GM12865 (cell line): ENCODE data around the gene CYLD.

Experiments
- DNase-seq: peaks from one replicate; pipeline ENCODE4 v3.0.0; 2010; ENCODE audit warnings: low read depth
- H3K4me3 ChIP-seq: 2 replicates; pipeline ENCODE4 v1.5.1; 2011; ENCODE audit warnings: mild to moderate bottlenecking, low read depth, low read length, control low read depth
- CTCF ChIP-seq: IDR thresholded peaks from 2 replicates; pipeline ENCODE4 v1.5.1; 2011; ENCODE audit warnings: low read length, control low read depth, low read depth, inconsistent platforms; ENCODE audit not compliant: insufficient read depth; ENCODE audit errors: missing control alignments

CYLD gene

GRCh38 chr16:50731130-50731988 is 10.5 kb upstream of the CYLD start:
- H3K4me3 ChIP-seq = no peak overlapping the region
- TF ChIP-seq CTCF = no peak
- no peak for DNase-seq

- H3K4me3 ChIP-seq = no peak overlapping the region
- no peak for TF ChIP-seq CTCF
- no peak for DNase-seq
These were observed 9.7 kb upstream of the CYLD start for GRCh38 chr16:50731989-50732832.

GRCh38 chr16:50733468-50733867 is 8.4 kb upstream of the CYLD start:
- no peak overlapping the region for H3K4me3 ChIP-seq
- no peak for DNase-seq
- no peak for TF ChIP-seq CTCF

GRCh38 chr16:50735629-50736122 is 6.2 kb upstream of the CYLD start:
- TF ChIP-seq CTCF = no peak
- peak; percentile 63 for DNase-seq
- H3K4me3 ChIP-seq = no peak overlapping the region

- no peak overlapping the region for H3K4me3 ChIP-seq
- DNase-seq = no peak
- no peak for TF ChIP-seq CTCF
These were observed 5.4 kb upstream of the CYLD start for GRCh38 chr16:50736448-50736847.

GRCh38 chr16:50737420-50737959 is 4.4 kb upstream of the CYLD start:
- no peak for TF ChIP-seq CTCF
- H3K4me3 ChIP-seq = no peak overlapping the region
- no peak for DNase-seq
